H9 (cell line): ENCODE results near the gene L1CAM. TPM values are rescaled to one million over a fixed set of nuclear protein-coding genes. Genes with fewer than 3 reads are reported as not detected.

Experiments used
- DNase-seq: peaks from one replicate; pipeline ENCODE4 v3.0.0-alpha.2; 2017
- H2AFZ ChIP-seq: one replicate; pipeline ENCODE4 v1.6.1; 2013; ENCODE audit warnings: mild to moderate bottlenecking, low read length, control low read depth, moderate library complexity
- H2AK5ac ChIP-seq: 2 replicates; pipeline ENCODE4 v1.6.1; 2013; ENCODE audit warnings: low read length, control low read depth, mixed read lengths; ENCODE audit not compliant: insufficient read length
- H2BK120ac ChIP-seq: one replicate; pipeline ENCODE4 v1.6.1; 2013; ENCODE audit warnings: low read depth, mild to moderate bottlenecking, low read length, control low read depth, inconsistent platforms; ENCODE audit not compliant: poor library complexity, severe bottlenecking
- H2BK12ac ChIP-seq: 2 replicates; pipeline ENCODE4 v1.6.1; 2013; ENCODE audit warnings: low read length, control low read depth, mixed read lengths, low read depth; ENCODE audit not compliant: insufficient read length
- H2BK15ac ChIP-seq: 2 replicates; pipeline ENCODE4 v1.6.1; 2013; ENCODE audit warnings: low read depth, low read length, control low read depth
- H2BK20ac ChIP-seq: one replicate; pipeline ENCODE4 v1.6.1; 2013; ENCODE audit warnings: low read depth, mild to moderate bottlenecking, low read length, control low read depth, inconsistent platforms; ENCODE audit not compliant: poor library complexity, severe bottlenecking
- H2BK5ac ChIP-seq: 2 replicates; pipeline ENCODE4 v1.6.1; 2013; ENCODE audit warnings: low read length, control low read depth, mixed read lengths; ENCODE audit not compliant: insufficient read length
- H3K14ac ChIP-seq: 2 replicates; pipeline ENCODE4 v1.6.1; 2013; ENCODE audit warnings: low read length, control low read depth; ENCODE audit not compliant: insufficient read depth
- H3K18ac ChIP-seq: 2 replicates; pipeline ENCODE4 v1.6.1; 2013; ENCODE audit warnings: low read depth, mild to moderate bottlenecking, mixed read lengths, low read length, control low read depth; ENCODE audit not compliant: insufficient read length
- H3K23ac ChIP-seq: 2 replicates; pipeline ENCODE4 v1.6.1; 2013; ENCODE audit warnings: low read length, control low read depth, mixed read lengths, low read depth; ENCODE audit not compliant: insufficient read length
- H3K23me2 ChIP-seq: 2 replicates; pipeline ENCODE4 v1.6.1; 2013; ENCODE audit warnings: low read depth, mild to moderate bottlenecking, mixed read lengths, low read length, control low read depth; ENCODE audit not compliant: insufficient read length, poor library complexity, severe bottlenecking
- H3K27ac ChIP-seq: 2 replicates; pipeline ENCODE4 v1.5.1; 2013; ENCODE audit warnings: low read length, control low read depth, mixed read lengths, low read depth; ENCODE audit not compliant: insufficient read length
- H3K27me3 ChIP-seq: 2 replicates; pipeline ENCODE4 v1.6.1; 2013; ENCODE audit warnings: low read length, control low read depth, inconsistent platforms; ENCODE audit not compliant: insufficient read depth
- H3K4ac ChIP-seq: 2 replicates; pipeline ENCODE4 v1.6.1; 2013; ENCODE audit warnings: low read depth, mild to moderate bottlenecking, control low read depth, inconsistent platforms, low read length, moderate library complexity
- H3K4me1 ChIP-seq: 2 replicates; pipeline ENCODE4 v1.6.1; 2013; ENCODE audit warnings: low read length, control low read depth, inconsistent platforms; ENCODE audit not compliant: insufficient read depth
- H3K4me2 ChIP-seq: 2 replicates; pipeline ENCODE4 v1.6.1; 2013; ENCODE audit warnings: low read length, control low read depth, mixed read lengths; ENCODE audit not compliant: insufficient read length, insufficient read depth
- H3K56ac ChIP-seq: 2 replicates; pipeline ENCODE4 v1.6.1; 2013; ENCODE audit warnings: low read depth, mild to moderate bottlenecking, mixed read lengths, low read length, control low read depth; ENCODE audit not compliant: insufficient read length
- H3K79me1 ChIP-seq: 2 replicates; pipeline ENCODE4 v1.6.1; 2013; ENCODE audit warnings: low read depth, mild to moderate bottlenecking, moderate library complexity, low read length, control low read depth, inconsistent platforms; ENCODE audit not compliant: insufficient read depth, poor library complexity, severe bottlenecking
- H3K79me2 ChIP-seq: 2 replicates; pipeline ENCODE4 v1.6.1; 2013; ENCODE audit warnings: low read length, control low read depth, inconsistent platforms; ENCODE audit not compliant: insufficient read depth
- H3K9ac ChIP-seq: 2 replicates; pipeline ENCODE4 v1.6.1; 2013; ENCODE audit warnings: low read length, control low read depth, mixed read lengths; ENCODE audit not compliant: insufficient read length; ENCODE audit errors: extremely low read depth
- H3K9me3 ChIP-seq: one replicate; pipeline ENCODE4 v1.6.1; 2013; ENCODE audit warnings: low read depth, low read length, inconsistent platforms; ENCODE audit not compliant: control insufficient read depth
- H3T11ph ChIP-seq: one replicate; pipeline ENCODE4 v1.6.1; 2013; ENCODE audit warnings: mild to moderate bottlenecking, low read length, control low read depth, inconsistent platforms
- H4K20me1 ChIP-seq: one replicate; pipeline ENCODE4 v1.6.1; 2013; ENCODE audit not compliant: control insufficient read depth, insufficient read length, insufficient read depth
- H4K5ac ChIP-seq: 2 replicates; pipeline ENCODE4 v1.6.1; 2013; ENCODE audit warnings: low read depth, mild to moderate bottlenecking, mixed read lengths, low read length, control low read depth; ENCODE audit not compliant: insufficient read length
- H4K8ac ChIP-seq: replicated peaks from 2 replicates; pipeline ENCODE4 v1.6.1; 2013; ENCODE audit warnings: low read length, control low read depth, mixed read lengths, low read depth; ENCODE audit not compliant: insufficient read length
- H4K91ac ChIP-seq: 2 replicates; pipeline ENCODE4 v1.6.1; 2013; ENCODE audit warnings: low read depth, mild to moderate bottlenecking, moderate library complexity, mixed read lengths, low read length, control low read depth; ENCODE audit not compliant: insufficient read length
- H3K27ac Mint-ChIP-seq, 3 experiments: 2 replicates in 2 of 3; 3 replicates in 1 of 3; pipeline ENCODE4 v1.8.0; 2020 to 2021; ENCODE audit warnings: mixed read lengths in 3 of 3, mild to moderate bottlenecking in 1 of 3, moderate library complexity in 1 of 3
- H3K27me3 Mint-ChIP-seq: 2 replicates; pipeline ENCODE4 v1.8.0; 2021; ENCODE audit warnings: low read depth, mild to moderate bottlenecking, moderate library complexity, mixed read lengths
- H3K36me3 Mint-ChIP-seq, 3 experiments: 2 replicates in 2 of 3; 3 replicates in 1 of 3; pipeline ENCODE4 v1.8.0; 2020 to 2021; ENCODE audit warnings: low read depth in 3 of 3, mixed read lengths in 3 of 3; ENCODE audit not compliant: insufficient read depth in 1 of 3
- H3K4me1 Mint-ChIP-seq, 2 experiments: 2 replicates each; pipeline ENCODE4 v1.8.0; 2020; ENCODE audit warnings: mixed read lengths in 2 of 2
- H3K4me3 Mint-ChIP-seq, 2 experiments: 2 replicates in 1 of 2; 3 replicates in 1 of 2; pipeline ENCODE4 v1.8.0; 2020 to 2021; ENCODE audit warnings: mild to moderate bottlenecking in 2 of 2, mixed read lengths in 2 of 2, moderate library complexity in 1 of 2
- H3K9me3 Mint-ChIP-seq, 2 experiments: 2 replicates in 1 of 2; 3 replicates in 1 of 2; pipeline ENCODE4 v1.8.0; 2020; ENCODE audit warnings: mild to moderate bottlenecking in 2 of 2, mixed read lengths in 2 of 2, moderate library complexity in 1 of 2
- CTCF ChIP-seq: fragments of 200-600 bp; sonication (generic); conservative IDR thresholded peaks from 3 replicates; pipeline ENCODE4 v1.8.0; 2021; ENCODE audit warnings: antibody characterized with exemption, mild to moderate bottlenecking
- WGBS: extraction: QIAGEN DNeasy Blood & Tissue Kit; methylation state at CpG from one replicate; pipeline ENCODE4 v1.1.7; 2013; ENCODE audit warnings: missing lambda C conversion rate, low lambda C conversion rate, mixed read lengths; ENCODE audit not compliant: insufficient read length; ENCODE audit errors: extremely low coverage; 5-methylcytosine and 5-hydroxymethylcytosine counted together
- total RNA-seq: library from RNA; stranded (reverse); gene quantifications from 2 replicates; pipeline ENCODE4 v1.2.1, GENCODE V29; 2021

The L1CAM gene
- total RNA-seq, 1 experiment from 2014 or later: 22.7 TPM

GRCh38 chrX:153924149-153924861 lies 38.3 kb upstream of the L1CAM start:
- H3K27me3 Mint-ChIP-seq: no peaks in the 10 kb centered on the region; the same call in none of the 2 replicates
- Histone ChIP-seq H3K4me1 (no peaks in the 10 kb centered on the region), H4K20me1 (no peaks in the 10 kb centered on the region), H2BK5ac (no peak overlapping the region), H2AK5ac (no peak overlapping the region), H2AFZ (no peak overlapping the region), H2BK120ac (no peak overlapping the region), H3K14ac (no peak overlapping the region), H2BK12ac (no peak overlapping the region), H4K5ac (no peak overlapping the region), H3K79me1 (no peaks in the 10 kb centered on the region), H3K18ac (no peak overlapping the region), H3K23ac (no peak overlapping the region), H3K9ac (no peak overlapping the region), H3K79me2 (no peaks in the 10 kb centered on the region), H3K27ac (no peak overlapping the region), H3K4ac (no peak overlapping the region), H3K9me3 (peaks cover 2% of the 10 kb centered on the region), H3T11ph (no peak overlapping the region), H3K4me2 (no peak overlapping the region), H2BK20ac (no peak overlapping the region), H4K8ac (no peak overlapping the region), H4K91ac (no peak overlapping the region), H3K56ac (no peak overlapping the region), H3K23me2 (peaks cover 22% of the 10 kb centered on the region), H3K27me3 (no peaks in the 10 kb centered on the region), H2BK15ac (no peak overlapping the region)
- no CpG with 5 or more reads among the region's 14 CpGs for WGBS
- no peak overlapping the region for H3K27ac Mint-ChIP-seq
- peaks cover 50 to 71% of the 10 kb centered on the region in 2 experiments for H3K9me3 Mint-ChIP-seq
- TF ChIP-seq CTCF: peak; percentile 34; the same call in 2 of the 3 replicates
- H3K36me3 Mint-ChIP-seq: peaks cover 9 to 16% (median 10%) of the 10 kb centered on the region in 3 experiments; a peak in 5 of 7 replicates
- DNase-seq: no peak
- H3K4me1 Mint-ChIP-seq: peaks cover 13 to 33% of the 10 kb centered on the region in 2 experiments
- H3K4me3 Mint-ChIP-seq: no peak overlapping the region; a peak in 1 of 5 replicates
